HFFc6 (cell line): Measurements from ENCODE around the gene SLC9C2. TPM values are rescaled to one million over a fixed set of nuclear protein-coding genes. Genes with fewer than 3 reads are reported as not detected.

ENCODE experiments used
- DNase-seq: peaks from one replicate; pipeline ENCODE4 v3.0.0-alpha.2; 2018
- H3K27ac Mint-ChIP-seq: 2 replicates; pipeline ENCODE4 v1.8.0; 2020; ENCODE audit warnings: mild to moderate bottlenecking, mixed read lengths
- H3K27me3 Mint-ChIP-seq: 2 replicates; pipeline ENCODE4 v1.8.0; 2021; ENCODE audit warnings: mild to moderate bottlenecking, moderate library complexity, mixed read lengths; ENCODE audit not compliant: insufficient read depth
- H3K36me3 Mint-ChIP-seq: 2 replicates; pipeline ENCODE4 v1.8.0; 2021; ENCODE audit warnings: low read depth, mixed read lengths
- H3K4me1 Mint-ChIP-seq: 2 replicates; pipeline ENCODE4 v1.8.0; 2020; ENCODE audit warnings: low read depth, mixed read lengths
- H3K4me3 Mint-ChIP-seq: 2 replicates; pipeline ENCODE4 v1.8.0; 2020; ENCODE audit warnings: mild to moderate bottlenecking, moderate library complexity, mixed read lengths
- H3K9me3 Mint-ChIP-seq: 2 replicates; pipeline ENCODE4 v1.8.0; 2020; ENCODE audit warnings: mild to moderate bottlenecking, mixed read lengths
- CTCF ChIP-seq: fragments of 200-600 bp; sonication (generic); IDR thresholded peaks from 2 replicates; pipeline ENCODE4 v1.5.0; 2021; ENCODE audit warnings: antibody characterized with exemption, mild to moderate bottlenecking
- total RNA-seq, 6 experiments: library from RNA; stranded (reverse); fragmentation: NEBNext Ultra II Directional; extraction: Animal tissue kit (Norgen Biotek cat#: 25700); gene quantifications; 2 replicates in 1 of 6; 3 replicates in 5 of 6; pipeline ENCODE4 v1.2.3, GENCODE V29; 2021

SLC9C2 gene
- total RNA-seq, 6 experiments from 2014 or later = not detected

GRCh38 chr1:173530795-173531693 is 71.8 kb downstream of the SLC9C2 start:
- no peak for DNase-seq
- H3K4me1 Mint-ChIP-seq = peaks cover 10% of the 10 kb centered on the region; the same call in 1 of the 2 replicates
- no peaks in the 10 kb centered on the region for H3K9me3 Mint-ChIP-seq
- peaks cover 5% of the 10 kb centered on the region; the same call in 1 of the 2 replicates for H3K27me3 Mint-ChIP-seq
- H3K27ac Mint-ChIP-seq = no peak overlapping the region
- TF ChIP-seq CTCF = no peak
- H3K4me3 Mint-ChIP-seq = no peak overlapping the region
- no peaks in the 10 kb centered on the region for H3K36me3 Mint-ChIP-seq

- no peaks in the 10 kb centered on the region for H3K9me3 Mint-ChIP-seq
- no peak overlapping the region for H3K4me3 Mint-ChIP-seq
- no peaks in the 10 kb centered on the region for H3K36me3 Mint-ChIP-seq
- no peak for TF ChIP-seq CTCF
- H3K27me3 Mint-ChIP-seq = peaks cover 5% of the 10 kb centered on the region; the same call in 1 of the 2 replicates
- no peak overlapping the region for H3K27ac Mint-ChIP-seq
- peaks cover 10% of the 10 kb centered on the region; the same call in 1 of the 2 replicates for H3K4me1 Mint-ChIP-seq
- DNase-seq = no peak
Measured at GRCh38 chr1:173529106-173529505, 73.8 kb downstream of the SLC9C2 start.

- Mint-ChIP-seq H3K4me3 (no peak overlapping the region), H3K36me3 (no peaks in the 10 kb centered on the region), H3K9me3 (no peaks in the 10 kb centered on the region), H3K27ac (no peak overlapping the region), H3K4me1 (peaks cover 8% of the 10 kb centered on the region; the same call in 1 of the 2 replicates), H3K27me3 (peaks cover 5% of the 10 kb centered on the region; the same call in 1 of the 2 replicates)
- no peak for TF ChIP-seq CTCF
- no peak for DNase-seq
Measured at GRCh38 chr1:173527151-173527826, 75.6 kb downstream of the SLC9C2 start.

- no peak for TF ChIP-seq CTCF
- H3K36me3 Mint-ChIP-seq = no peaks in the 10 kb centered on the region
- H3K4me3 Mint-ChIP-seq = no peak overlapping the region
- H3K9me3 Mint-ChIP-seq = no peaks in the 10 kb centered on the region
- H3K27ac Mint-ChIP-seq = no peak overlapping the region
- H3K4me1 Mint-ChIP-seq = no peaks in the 10 kb centered on the region
- H3K27me3 Mint-ChIP-seq = peaks cover 5% of the 10 kb centered on the region; the same call in 1 of the 2 replicates
- no peak for DNase-seq
Measured at GRCh38 chr1:173525926-173526325, 76.9 kb downstream of the SLC9C2 start.

GRCh38 chr1:173523329-173523728 is 79.5 kb downstream of the SLC9C2 start:
- Mint-ChIP-seq H3K4me3 (no peak overlapping the region), H3K27ac (no peak overlapping the region), H3K9me3 (no peaks in the 10 kb centered on the region), H3K36me3 (no peaks in the 10 kb centered on the region), H3K4me1 (no peaks in the 10 kb centered on the region), H3K27me3 (peaks cover 5% of the 10 kb centered on the region; the same call in 1 of the 2 replicates)
- TF ChIP-seq CTCF = no peak
- DNase-seq = no peak
